H1 (cell line): ENCODE data around the gene ARID4B. TPM values are rescaled to one million over a fixed set of nuclear protein-coding genes. Genes with fewer than 3 reads are reported as not detected.
"Not testable (repeated sequence)": the region's sequence is repeated elsewhere in the genome, so short reads cannot be mapped to it uniquely, and the experiment has no call there.

Experiments used
- CTCF ChIA-PET: fragments of 300-600 bp; sonication (Branson Sonifier 250); formaldehyde crosslinking; loops from one replicate; lab custom pipeline; 2021; ENCODE audit not compliant: partially characterized antibody; lab: Charles Lee
- POLR2A ChIA-PET: fragments of 300-600 bp; sonication (Branson Sonifier 250); formaldehyde crosslinking; loops from one replicate; lab custom pipeline; 2021; ENCODE audit warnings: inconsistent platforms; ENCODE audit not compliant: partially characterized antibody; lab: Charles Lee
- DNase-seq, 2 experiments: peaks; one replicate each; pipeline versions ENCODE4 v3.0.0 to v3.0.0-alpha.2; 2010 to 2022; ENCODE audit warnings: low spot score in 2 of 2, low read depth in 1 of 2, mixed read lengths in 1 of 2
- FAIRE-seq: peaks from 2 replicates; lab custom pipeline; 2011; peaks lifted over from hg19 to GRCh38; lab: Jason Lieb, UNC
- H2AFZ ChIP-seq: 2 replicates; pipeline ENCODE4 v1.8.1; 2012; ENCODE audit warnings: low read length, inconsistent platforms
- H2AK5ac ChIP-seq: 2 replicates; pipeline ENCODE4 v1.6.1; 2013; ENCODE audit warnings: low read depth, low read length
- H2BK120ac ChIP-seq: replicated peaks from 2 replicates; pipeline ENCODE3; 2013; ENCODE audit warnings: low read depth, low read length, inconsistent platforms
- H2BK12ac ChIP-seq: 2 replicates; pipeline ENCODE4 v1.6.1; 2013; ENCODE audit warnings: low read depth, low read length
- H2BK15ac ChIP-seq: 2 replicates; pipeline ENCODE4 v1.6.1; 2013; ENCODE audit warnings: low read length
- H2BK20ac ChIP-seq: 2 replicates; pipeline ENCODE4 v1.6.1; 2013; ENCODE audit warnings: low read length
- H2BK5ac ChIP-seq: 2 replicates; pipeline ENCODE4 v1.6.1; 2013; ENCODE audit warnings: low read depth, low read length
- H3K14ac ChIP-seq: 2 replicates; pipeline ENCODE4 v1.6.1; 2013; ENCODE audit warnings: inconsistent platforms; ENCODE audit not compliant: insufficient read length
- H3K18ac ChIP-seq: 2 replicates; pipeline ENCODE4 v1.6.1; 2013; ENCODE audit warnings: low read length; ENCODE audit errors: extremely low read depth
- H3K23ac ChIP-seq: 2 replicates; pipeline ENCODE4 v1.6.1; 2013; ENCODE audit warnings: inconsistent platforms; ENCODE audit not compliant: insufficient read length
- H3K23me2 ChIP-seq: 2 replicates; pipeline ENCODE4 v1.6.1; 2013; ENCODE audit warnings: low read depth, low read length
- H3K27ac ChIP-seq: 2 replicates; pipeline ENCODE4 v1.6.1; 2011; ENCODE audit warnings: low read depth, low read length, inconsistent platforms
- H3K27me3 ChIP-seq, 4 experiments: replicated peaks in 1 of 4; 1 replicate in 1 of 4; 2 replicates in 3 of 4; pipeline versions ENCODE4 v1.6.1 to v1.8.1; 2011 to 2013; ENCODE audit warnings: low read length in 3 of 4, mild to moderate bottlenecking in 3 of 4, inconsistent platforms in 2 of 4, mixed read lengths in 2 of 4, moderate library complexity in 1 of 4; ENCODE audit not compliant: control insufficient read depth in 3 of 4, insufficient read depth in 3 of 4; ENCODE audit errors: extremely low read depth in 1 of 4
- H3K36me3 ChIP-seq, 4 experiments: 2 replicates each; pipeline versions ENCODE4 v1.6.1 to v1.8.1; 2011 to 2013; ENCODE audit warnings: mild to moderate bottlenecking in 4 of 4, low read length in 3 of 4, moderate library complexity in 2 of 4, control low read depth in 1 of 4, inconsistent platforms in 1 of 4; ENCODE audit not compliant: insufficient read depth in 4 of 4, control insufficient read depth in 2 of 4
- H3K4ac ChIP-seq: replicated peaks from 2 replicates; pipeline ENCODE3; 2013; ENCODE audit warnings: low read length, low read depth, mixed read lengths, inconsistent platforms; ENCODE audit not compliant: insufficient read length
- H3K4me1 ChIP-seq, 4 experiments: replicated peaks in 1 of 4; 1 replicate in 1 of 4; 2 replicates in 3 of 4; pipeline versions ENCODE4 v1.6.1 to v1.8.1; 2011 to 2013; ENCODE audit warnings: low read length in 3 of 4, inconsistent platforms in 2 of 4, mixed read lengths in 1 of 4; ENCODE audit not compliant: insufficient read depth in 4 of 4, control insufficient read depth in 3 of 4
- H3K4me2 ChIP-seq, 2 experiments: 2 replicates each; pipeline versions ENCODE4 v1.6.1 to v1.8.1; 2011 to 2013; ENCODE audit warnings: low read depth in 2 of 2, low read length in 2 of 2, control low read depth in 1 of 2, inconsistent platforms in 1 of 2, mild to moderate bottlenecking in 1 of 2; ENCODE audit not compliant: insufficient read depth in 1 of 2
- H3K4me3 ChIP-seq, 4 experiments: fragments of 200-600, 300-600 bp in 1 of 4; sonication (generic), shearing (Covaris generic), sonication (Bioruptor Twin) in 1 of 4; 2 replicates each; pipeline versions ENCODE4 v1.5.1 to v1.8.1; 2011 to 2016; ENCODE audit warnings: low read length in 4 of 4, low read depth in 3 of 4, control low read depth in 2 of 4, inconsistent platforms in 2 of 4, mild to moderate bottlenecking in 2 of 4, mixed read lengths in 1 of 4, moderate library complexity in 1 of 4; ENCODE audit not compliant: insufficient read depth in 2 of 4; ENCODE audit errors: extremely low read depth in 1 of 4
- H3K56ac ChIP-seq: replicated peaks from 2 replicates; pipeline ENCODE3; 2013; ENCODE audit warnings: low read depth, mild to moderate bottlenecking, mixed read lengths, low read length, inconsistent platforms; ENCODE audit not compliant: insufficient read length
- H3K79me1 ChIP-seq: 2 replicates; pipeline ENCODE4 v1.6.1; 2013; ENCODE audit warnings: low read depth, low read length, control low read depth
- H3K79me2 ChIP-seq, 2 experiments: 2 replicates each; pipeline versions ENCODE4 v1.6.1 to v1.8.1; 2012 to 2013; ENCODE audit warnings: low read length in 2 of 2, mild to moderate bottlenecking in 2 of 2, inconsistent platforms in 1 of 2; ENCODE audit not compliant: insufficient read depth in 2 of 2, control insufficient read depth in 1 of 2
- H3K9ac ChIP-seq, 4 experiments: replicated peaks in 1 of 4; 1 replicate in 1 of 4; 2 replicates in 3 of 4; pipeline versions ENCODE4 v1.6.1 to v1.8.1; 2011 to 2013; ENCODE audit warnings: low read depth in 3 of 4, low read length in 3 of 4, control low read depth in 2 of 4, mild to moderate bottlenecking in 2 of 4, moderate library complexity in 2 of 4, inconsistent platforms in 1 of 4; ENCODE audit errors: extremely low read depth in 1 of 4
- H3K9me3 ChIP-seq, 2 experiments: 2 replicates each; pipeline versions ENCODE4 v1.6.1 to v1.8.1; 2012 to 2013; ENCODE audit warnings: mild to moderate bottlenecking in 2 of 2, moderate library complexity in 2 of 2, control low read depth in 1 of 2, inconsistent platforms in 1 of 2, low read depth in 1 of 2, low read length in 1 of 2, mixed read lengths in 1 of 2; ENCODE audit not compliant: insufficient read depth in 2 of 2
- H4K20me1 ChIP-seq, 2 experiments: replicated peaks in 1 of 2; 2 replicates each; pipeline versions ENCODE3 to v1.8.1; 2011 to 2013; ENCODE audit warnings: inconsistent platforms in 2 of 2, low read length in 2 of 2, mild to moderate bottlenecking in 1 of 2; ENCODE audit not compliant: insufficient read depth in 2 of 2, control insufficient read depth in 1 of 2
- H4K5ac ChIP-seq: 2 replicates; pipeline ENCODE4 v1.6.1; 2013; ENCODE audit warnings: low read length, low read depth, mixed read lengths, inconsistent platforms; ENCODE audit not compliant: insufficient read length
- H4K8ac ChIP-seq: 2 replicates; pipeline ENCODE4 v1.8.0; 2013; ENCODE audit warnings: mild to moderate bottlenecking, moderate library complexity, low read length, inconsistent platforms; ENCODE audit not compliant: insufficient read depth; ENCODE audit errors: extremely low read depth
- H4K91ac ChIP-seq: replicated peaks from 2 replicates; pipeline ENCODE3; 2013; ENCODE audit warnings: low read length, mixed read lengths, inconsistent platforms; ENCODE audit not compliant: insufficient read length
- HDAC2 ChIP-seq, 2 experiments: fragments of 300-600 bp in 1 of 2; sonication (generic) in 1 of 2; IDR thresholded peaks; 2 replicates each; pipeline ENCODE4 v1.6.1; 2011 to 2012; ENCODE audit warnings: low read depth in 2 of 2, low read length in 2 of 2, mild to moderate bottlenecking in 2 of 2, moderate library complexity in 2 of 2, borderline replicate concordance in 1 of 2, inconsistent platforms in 1 of 2
- ZNF274 ChIP-seq: IDR thresholded peaks from 2 replicates; pipeline ENCODE4 v1.7.0; 2012; ENCODE audit warnings: low read length, borderline replicate concordance; ENCODE audit errors: extremely low read depth
- WGBS, 2 experiments: shearing (Covaris generic) in 1 of 2; methylation state at CpG; one replicate each; pipeline versions ENCODE4 v1.1.6 to v1.1.7; 2013 to 2015; ENCODE audit warnings: low lambda C conversion rate in 2 of 2, mixed read lengths in 2 of 2, inconsistent platforms in 1 of 2, low coverage in 1 of 2, missing lambda C conversion rate in 1 of 2; ENCODE audit not compliant: insufficient replicate concordance in 2 of 2, insufficient coverage in 1 of 2, insufficient read length in 1 of 2; ENCODE audit errors: extremely low coverage in 1 of 2, missing lambda C conversion rate in 1 of 2; 5-methylcytosine and 5-hydroxymethylcytosine counted together
- polyA plus RNA-seq, 7 experiments: library from polyadenylated mRNA; depleted of rRNA in 3 of 7; stranded (reverse) in 5 of 7; unstranded in 2 of 7; fragments of >200 nt in 5 of 7; fragments of 200-250 nt in 2 of 7; gene quantifications; 1 replicate in 5 of 7; 2 replicates in 1 of 7; 4 replicates in 1 of 7; pipeline versions ENCODE4 v1.2.1 to v1.2.3, GENCODE V29; 2011 to 2013; ENCODE audit warnings: missing spikeins in 2 of 7, mixed read lengths in 2 of 7
- total RNA-seq: library from RNA; stranded (reverse); fragmentation: NEBNext Ultra II Directional; extraction: Animal tissue kit (Norgen Biotek cat#: 25700); gene quantifications from 2 replicates; pipeline ENCODE4 v1.2.1, GENCODE V29; 2021

ARID4B gene
- total and polyA plus RNA-seq, 2 of the 8 experiments (the other 6 are each of a cell fraction or from before 2014, with no cell fraction given) = 5.1 to 28.8 TPM

DNA sequence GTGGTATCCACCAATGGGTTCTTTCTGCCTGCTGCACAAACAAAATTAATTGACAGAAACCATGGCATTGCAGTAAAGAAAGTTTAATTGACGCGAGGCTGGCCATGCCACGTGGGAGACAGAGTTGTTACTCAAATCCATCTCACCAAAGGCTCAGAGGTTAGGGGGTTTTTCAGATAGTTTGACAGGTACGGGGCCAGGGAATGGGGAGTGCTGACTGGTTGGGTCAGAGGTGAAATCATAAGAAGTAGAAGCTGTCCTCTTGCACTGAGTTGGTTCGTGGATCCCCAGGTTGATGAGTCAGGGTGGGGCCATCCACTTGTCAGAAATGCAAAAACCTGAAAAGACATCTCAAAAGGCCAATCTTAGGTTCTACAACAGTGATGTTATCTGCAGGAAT lies 38.3 kb upstream of the ARID4B start (continued):
- no peak for TF ChIP-seq ZNF274
- no peak for TF ChIP-seq HDAC2 (IDR thresholded peaks at IDR 0.05; ENCODE audit: borderline replicate concordance in 1 of 2, low read depth in 2 of 2, low read length in 2 of 2)

DNA sequence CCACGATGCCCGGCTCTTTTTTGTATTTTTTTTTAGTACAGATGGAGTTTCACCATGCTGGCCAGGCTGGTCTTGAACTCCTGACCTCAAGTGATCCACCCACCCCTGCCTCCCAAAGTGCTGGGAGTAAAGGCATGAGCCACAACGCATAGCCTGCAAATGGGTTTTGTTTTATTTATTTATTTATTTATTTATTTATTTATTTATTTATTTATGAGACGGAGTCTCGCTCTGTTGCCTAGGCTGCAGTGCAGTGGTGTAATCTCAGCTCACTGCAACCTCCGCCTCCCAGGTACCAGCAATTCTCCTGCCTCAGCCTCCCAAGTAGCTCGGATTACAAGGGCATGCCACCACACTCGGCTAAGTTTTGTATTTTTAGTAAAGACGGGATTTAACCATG lies 36.2 kb upstream of the ARID4B start:
- 91% methylated on average over 9 of the region's 9 CpGs; no CpG with 5 or more reads in 1 of the 2 experiments for WGBS, 2 experiments
- CTCF ChIA-PET = interaction anchor here (0.7 to 1.1 kb wide), 3 partner anchors 53 to 189 kb away, joined by 3 to 5 read pairs (median 3); no protein-coding TSS in a partner anchor

More for the DNA sequence above, 36.2 kb upstream of the ARID4B start:
- H3K79me1 ChIP-seq, H4K5ac ChIP-seq, H3K27ac ChIP-seq, H4K8ac ChIP-seq, H3K27me3 ChIP-seq, H2BK120ac ChIP-seq, H3K56ac ChIP-seq, H3K4me3 ChIP-seq, H3K9me3 ChIP-seq, H3K14ac ChIP-seq, H3K23me2 ChIP-seq, H3K9ac ChIP-seq, H3K4me2 ChIP-seq, DNase-seq, H3K23ac ChIP-seq, H2BK20ac ChIP-seq, H3K4ac ChIP-seq, H2BK5ac ChIP-seq, H3K4me1 ChIP-seq, H3K36me3 ChIP-seq, H2AK5ac ChIP-seq, H2BK15ac ChIP-seq, H2BK12ac ChIP-seq, H2AFZ ChIP-seq, H4K20me1 ChIP-seq, H4K91ac ChIP-seq, H3K18ac ChIP-seq, FAIRE-seq: not testable (repeated sequence)
- POLR2A ChIA-PET = interaction anchor here (0.7 to 1.3 kb wide), 3 partner anchors 9 to 36 kb away, joined by 3 read pairs; partner anchors contain the start of genes ARID4B and GGPS1
- peaks cover 0 to 11% of the 10 kb centered on the region in 2 experiments; a peak in 2 of 4 replicates for H3K79me2 ChIP-seq
